Measurements from ENCODE around the gene KRTAP9-1.
"Not testable (repeated sequence)": the region's sequence is repeated elsewhere in the genome, so short reads cannot be mapped to it uniquely, and the experiment has no call there.

Gene KRTAP9-1, protein sequence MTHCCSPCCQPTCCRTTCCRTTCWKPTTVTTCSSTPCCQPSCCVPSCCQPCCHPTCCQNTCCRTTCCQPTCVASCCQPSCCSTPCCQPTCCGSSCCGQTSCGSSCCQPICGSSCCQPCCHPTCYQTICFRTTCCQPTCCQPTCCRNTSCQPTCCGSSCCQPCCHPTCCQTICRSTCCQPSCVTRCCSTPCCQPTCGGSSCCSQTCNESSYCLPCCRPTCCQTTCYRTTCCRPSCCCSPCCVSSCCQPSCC
- 0 reads per million in 2 donors for total RNA-seq

DNA sequence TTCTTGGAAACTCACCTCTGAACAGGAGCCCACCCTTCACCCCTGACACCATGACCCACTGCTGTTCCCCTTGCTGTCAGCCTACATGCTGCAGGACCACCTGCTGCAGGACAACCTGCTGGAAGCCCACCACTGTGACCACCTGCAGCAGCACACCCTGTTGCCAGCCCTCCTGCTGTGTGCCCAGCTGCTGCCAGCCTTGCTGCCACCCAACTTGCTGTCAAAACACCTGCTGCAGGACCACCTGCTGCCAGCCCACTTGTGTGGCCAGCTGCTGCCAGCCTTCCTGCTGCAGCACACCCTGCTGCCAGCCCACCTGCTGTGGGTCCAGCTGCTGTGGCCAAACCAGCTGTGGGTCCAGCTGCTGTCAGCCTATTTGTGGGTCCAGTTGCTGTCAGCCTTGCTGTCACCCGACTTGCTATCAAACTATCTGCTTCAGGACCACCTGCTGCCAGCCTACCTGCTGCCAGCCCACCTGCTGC, at the start of gene KRTAP9-1:
TSS of gene KRTAP9-1 (plus strand) at position 51 of the 482 bp plus-strand sequence. CDS start at position 51, 0 bp downstream.
- DNase-seq = not testable (repeated sequence)

DNA sequence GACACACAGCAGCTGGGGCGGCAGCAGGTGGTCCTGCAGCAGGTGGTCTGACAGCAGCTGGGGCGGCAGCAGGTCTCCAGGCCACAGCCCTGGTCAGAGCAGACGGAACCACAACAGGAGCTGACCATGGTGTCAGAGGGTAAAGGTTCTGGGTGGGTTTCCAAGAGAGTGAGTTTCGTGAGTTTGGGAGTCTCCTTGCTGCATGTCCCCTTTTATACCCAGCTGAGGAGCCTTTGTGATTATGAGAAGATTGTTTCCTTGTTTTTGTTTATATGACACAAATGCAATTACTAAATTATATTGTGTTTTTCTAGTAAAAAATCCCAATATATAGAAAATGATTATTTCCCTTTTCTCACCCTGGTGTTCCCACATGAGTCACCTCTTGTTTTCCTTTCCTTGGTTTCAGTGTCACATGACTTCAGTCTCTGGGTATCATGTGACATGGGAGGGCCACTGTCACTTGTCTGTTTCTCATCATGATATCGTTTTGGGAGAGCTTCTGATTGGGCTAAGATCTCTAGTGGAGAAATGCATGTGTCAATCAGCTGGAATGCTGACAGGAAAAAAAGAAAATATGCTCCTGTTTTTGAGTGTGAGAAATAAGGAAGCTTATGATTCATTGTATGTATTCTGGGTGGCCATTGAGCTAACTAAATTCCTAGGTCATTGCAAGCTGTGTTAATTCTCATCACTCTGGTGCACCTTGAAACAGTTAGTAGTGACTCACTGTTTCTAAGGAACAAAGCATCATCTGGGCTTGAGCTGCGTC, 49.1 kb upstream of the KRTAP9-1 start, which contains the start of gene KRTAP4-6:
TSS of gene KRTAP4-6 (minus strand) at position 185 of the 772 bp plus-strand sequence. CDS start at position 128, 57 bp downstream.
- no peak for DNase-seq

GRCh38 chr17:41141361-41141760, 48.3 kb upstream of the KRTAP9-1 start:
- no peak for DNase-seq

DNA sequence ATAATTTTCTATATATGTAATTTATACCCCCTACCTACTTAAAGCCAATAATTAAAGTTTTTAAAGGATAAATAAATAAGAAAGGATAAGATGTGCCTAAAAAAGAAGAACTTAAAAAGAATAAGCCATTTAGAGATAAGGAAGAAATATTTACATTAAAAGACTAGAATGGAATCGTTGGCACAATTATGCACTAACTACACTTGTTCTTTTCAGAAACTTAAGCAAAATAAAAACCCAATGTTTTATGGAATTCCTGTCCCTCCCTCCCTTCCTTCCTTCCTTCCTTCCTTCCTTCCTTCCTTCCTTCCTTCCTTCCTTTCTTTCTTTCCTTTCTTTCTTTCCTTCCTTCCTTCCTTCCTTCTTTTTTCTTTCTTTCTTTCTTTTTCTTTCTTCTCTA, 44.8 kb upstream of the KRTAP9-1 start:
- no peak for DNase-seq

- DNase-seq = no peak
Observed at GRCh38 chr17:41145261-41145660, 44.4 kb upstream of the KRTAP9-1 start.

DNA sequence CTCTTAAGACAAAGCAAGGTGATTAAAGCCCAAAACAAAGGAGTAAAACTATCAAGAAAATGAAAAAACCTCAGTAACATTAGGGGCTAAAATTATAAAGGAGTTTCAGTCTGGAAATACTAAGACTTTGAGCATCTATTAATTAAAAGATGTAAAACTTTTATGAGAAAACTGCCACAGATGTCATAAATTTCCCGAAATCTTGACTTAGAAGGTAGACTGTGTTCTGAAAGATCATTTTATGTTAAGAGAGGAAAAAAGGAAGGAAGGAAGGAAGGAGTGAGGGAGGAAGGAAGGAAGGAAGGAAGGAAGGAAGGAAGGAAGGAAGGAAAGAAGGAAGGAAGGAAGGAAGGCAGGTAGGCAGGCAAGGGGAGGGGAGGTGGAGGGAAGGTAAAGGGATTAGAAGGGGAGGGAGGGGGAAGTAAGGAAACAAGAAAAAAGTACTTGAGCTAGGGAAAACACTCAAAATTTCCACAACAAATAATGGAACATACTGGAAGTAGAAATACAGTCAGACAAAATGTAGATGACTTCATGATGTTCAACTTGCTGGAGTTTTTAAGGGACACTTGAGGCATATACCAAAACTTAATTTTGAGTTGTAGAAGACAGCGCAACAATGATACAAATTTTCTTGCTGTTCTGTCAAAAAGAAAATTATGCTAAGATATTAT, 42.0 kb upstream of the KRTAP9-1 start:
- no peak for DNase-seq

DNA sequence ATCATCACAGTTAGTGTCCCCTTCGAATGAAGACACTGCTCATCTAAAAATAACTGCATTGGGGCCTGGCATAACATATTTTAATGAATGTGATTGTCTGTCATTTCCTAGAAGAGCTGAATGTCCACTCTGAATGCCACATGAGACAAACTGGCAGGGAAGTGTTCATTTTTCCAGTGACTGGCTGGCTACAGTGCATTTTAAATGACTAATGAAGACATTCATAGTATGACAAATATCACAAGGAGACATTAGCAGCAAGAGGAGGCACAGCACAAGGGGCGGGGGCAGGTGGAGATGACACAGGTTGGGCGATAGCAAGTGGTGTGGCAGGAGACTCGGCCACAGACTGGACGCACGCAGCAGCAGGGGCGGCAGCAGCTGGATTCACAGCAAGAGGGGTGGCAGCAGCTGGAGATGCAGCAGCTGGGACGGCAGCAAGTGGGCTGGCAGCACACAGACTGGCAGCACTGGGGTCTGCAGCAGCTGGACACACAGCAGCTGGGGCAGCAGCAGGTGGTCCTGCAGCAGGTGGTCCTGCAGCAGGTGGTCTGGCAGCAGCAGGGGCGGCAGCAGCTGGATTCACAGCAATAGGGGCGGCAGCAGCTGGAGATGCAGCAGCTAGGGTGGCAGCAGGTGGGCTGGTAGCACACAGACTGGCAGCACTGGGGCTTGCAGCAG, 40.6 kb upstream of the KRTAP9-1 start:
- DNase-seq = not testable (repeated sequence)

DNA sequence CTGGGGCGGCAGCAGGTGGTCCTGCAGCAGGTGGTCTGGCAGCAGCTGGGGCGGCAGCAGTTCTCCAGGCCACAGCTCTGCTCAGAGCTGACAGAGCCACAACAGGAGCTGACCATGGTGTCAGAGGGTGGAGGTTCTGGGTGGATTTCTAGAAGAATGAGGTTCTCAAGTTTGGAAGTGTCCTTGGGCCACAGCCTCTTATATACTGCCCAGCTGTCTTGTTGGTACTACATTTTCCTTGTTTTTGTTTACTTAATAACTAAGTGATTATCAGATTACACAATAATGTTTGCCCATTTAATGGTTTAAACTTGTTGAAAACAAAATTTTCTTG, 40.1 kb upstream of the KRTAP9-1 start, which contains the start of gene KRTAP4-5:
TSS of gene KRTAP4-5 (minus strand) at position 174 of the 334 bp plus-strand sequence. CDS start at position 116, 58 bp downstream.
- DNase-seq = no peak

GRCh38 chr17:41150026-41150425, 39.7 kb upstream of the KRTAP9-1 start:
- DNase-seq = no peak

DNA sequence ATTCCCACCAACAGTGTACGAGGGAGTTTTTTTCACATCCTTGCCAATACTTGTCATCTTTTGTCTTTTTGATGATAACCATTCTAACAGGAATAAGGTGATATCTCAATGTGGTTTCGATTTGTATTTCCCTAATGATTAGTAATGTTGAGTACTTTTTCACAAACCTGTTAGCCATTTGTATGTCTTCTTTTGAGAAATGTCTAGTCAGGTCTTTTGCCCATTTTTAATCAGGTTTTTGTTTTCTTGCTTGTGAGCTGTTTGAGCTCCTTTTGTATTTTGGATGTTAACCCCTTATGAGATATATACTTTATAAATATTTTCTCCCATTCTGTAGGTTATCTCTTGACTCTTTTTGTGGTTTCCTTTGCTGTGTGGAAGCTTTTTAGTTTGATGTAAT, 38.2 kb upstream of the KRTAP9-1 start:
- DNase-seq = no peak

GRCh38 chr17:41153856-41154255, 35.8 kb upstream of the KRTAP9-1 start:
- DNase-seq = no peak

DNA sequence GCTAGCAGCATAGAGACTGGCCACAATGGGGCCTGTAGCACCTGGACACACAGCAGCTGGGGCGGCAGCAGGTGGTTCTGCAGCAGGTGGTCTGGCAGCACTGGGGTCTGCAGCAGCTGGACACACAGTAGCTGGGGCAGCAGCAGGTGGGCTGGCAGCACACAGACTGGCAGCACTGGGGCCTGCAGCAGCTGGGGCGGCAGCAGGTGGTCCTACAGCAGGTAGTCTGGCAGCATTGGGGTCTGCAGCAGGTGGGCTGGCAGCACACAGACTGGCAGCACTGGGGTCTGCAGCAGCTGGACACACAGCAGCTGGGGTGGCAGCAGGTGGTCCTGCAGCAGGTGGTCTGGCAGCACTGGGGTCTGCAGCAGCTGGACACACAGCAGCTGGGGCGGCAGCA, 29.5 kb upstream of the KRTAP9-1 start:
- DNase-seq = not testable (repeated sequence)

DNA sequence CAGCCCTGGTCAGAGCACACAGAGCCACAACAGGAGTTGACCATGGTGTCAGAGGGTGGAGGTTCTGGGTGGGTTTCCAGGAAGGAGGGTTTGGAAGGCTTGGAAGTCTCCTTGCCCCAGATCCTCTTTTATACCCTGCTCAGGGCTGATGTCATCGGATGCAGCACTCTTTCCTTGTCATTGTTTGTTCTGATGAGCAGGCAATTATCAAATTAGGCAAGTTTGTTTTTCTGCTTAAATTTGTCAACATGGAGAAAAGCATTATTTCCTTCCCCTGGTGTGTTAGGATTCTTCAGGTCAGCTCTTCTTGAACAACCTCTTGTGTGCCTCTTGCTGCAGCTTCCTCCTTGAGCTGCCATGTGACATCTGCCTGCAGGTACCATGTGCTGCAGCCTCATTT, 29.0 kb upstream of the KRTAP9-1 start, which contains the start of gene KRTAP4-4:
TSS of gene KRTAP4-4 (minus strand) at position 101 of the 400 bp plus-strand sequence. CDS start at position 44, 57 bp downstream.
- DNase-seq = no peak

DNA sequence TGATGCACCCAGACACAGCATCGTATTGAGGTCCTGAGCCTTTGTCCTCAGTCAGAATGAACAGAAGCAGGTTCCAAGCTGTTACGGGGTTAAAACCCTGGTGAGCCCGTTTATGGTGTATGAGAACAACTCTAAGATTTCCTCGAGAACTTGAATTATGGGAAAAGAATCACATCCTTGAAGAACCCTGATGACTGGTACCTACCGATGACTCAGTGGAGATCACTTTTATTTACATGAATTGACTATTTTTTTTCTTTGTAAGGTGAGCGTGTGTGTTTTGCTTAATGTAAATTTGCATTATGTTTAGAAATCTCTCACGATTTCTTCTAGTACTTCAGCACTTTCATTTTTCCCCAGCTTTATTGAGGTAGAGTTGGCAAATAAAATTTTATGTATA, 25.9 kb upstream of the KRTAP9-1 start:
- DNase-seq = no peak

- no peak for DNase-seq
Observed at GRCh38 chr17:41167561-41167960, 22.1 kb upstream of the KRTAP9-1 start.

DNA sequence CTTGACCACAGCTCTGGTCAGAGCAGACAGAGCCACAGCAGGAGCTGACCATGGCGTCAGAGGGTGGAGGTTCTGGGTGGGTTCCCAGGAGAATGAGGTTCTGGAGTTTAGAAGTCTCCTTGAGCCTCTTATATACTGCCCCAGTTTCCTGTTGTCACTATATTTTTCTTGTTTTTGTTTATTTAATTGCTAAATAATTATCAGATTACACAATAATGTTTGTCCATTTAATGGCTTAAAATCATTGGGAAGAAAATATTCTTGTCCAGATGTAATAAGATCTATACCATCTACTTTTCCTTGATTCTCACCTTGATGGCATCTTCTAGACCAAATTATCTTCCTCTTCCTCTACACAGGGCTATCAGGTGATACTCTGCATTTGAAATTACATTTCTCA, 21.6 kb upstream of the KRTAP9-1 start, which contains the start of gene KRTAP4-3:
TSS of gene KRTAP4-3 (minus strand) at position 101 of the 400 bp plus-strand sequence. CDS start at position 52, 49 bp downstream.
- DNase-seq = no peak

GRCh38 chr17:41171886-41172285, 17.8 kb upstream of the KRTAP9-1 start:
- DNase-seq = no peak

GRCh38 chr17:41176744-41177387, 12.8 kb upstream of the KRTAP9-1 start:
- DNase-seq = no peak

DNA sequence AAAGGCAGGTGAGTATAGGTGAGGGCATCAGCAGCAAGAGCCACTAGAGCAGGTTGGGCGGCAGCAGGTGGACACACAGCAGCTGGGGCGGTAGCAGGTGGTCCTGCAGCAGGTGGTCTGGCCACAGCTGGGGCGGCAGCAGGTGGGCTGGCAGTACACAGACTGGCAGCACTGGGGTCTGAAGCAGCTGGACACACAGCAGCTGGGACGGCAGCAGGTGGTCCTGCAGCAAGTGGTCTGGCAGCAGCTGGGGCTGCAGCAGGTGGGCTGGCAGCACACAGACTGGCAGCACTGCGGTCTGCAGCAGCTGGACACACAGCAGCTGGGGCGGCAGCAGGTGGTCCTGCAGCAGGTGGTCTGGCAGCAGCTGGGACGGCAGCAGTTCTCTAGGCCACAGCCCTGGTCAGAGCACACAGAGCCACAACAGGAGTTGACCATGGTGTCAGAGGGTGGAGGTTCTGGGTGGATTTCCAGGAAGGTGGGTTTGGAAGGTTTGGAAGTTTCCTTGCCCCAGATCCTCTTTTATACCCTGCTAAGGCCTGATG, 11.9 kb upstream of the KRTAP9-1 start, which contains the start of gene KRTAP4-2:
TSS of gene KRTAP4-2 (minus strand) at position 495 of the 545 bp plus-strand sequence. CDS start at position 438, 57 bp downstream.
- DNase-seq = no peak

GRCh38 chr17:41178341-41178740, 11.3 kb upstream of the KRTAP9-1 start:
- DNase-seq = no peak
